ENCODE data around the gene RAB8A. TPM values are rescaled to one million over a fixed set of nuclear protein-coding genes. Genes with fewer than 3 reads are reported as not detected.
"Not testable (repeated sequence)": the region's sequence is repeated elsewhere in the genome, so short reads cannot be mapped to it uniquely, and the experiment has no call there.

The RAB8A gene
- total RNA-seq, 2 experiments from 2014 or later: 226 to 255 TPM

GRCh38 chr19:16153582-16154336 is 42.1 kb downstream of the RAB8A start:
- ChIA-PET POLR2A (interaction anchor here (2.4 kb wide), 1 partner anchor 10 kb away, joined by 7 read pairs; the partner anchor contains the start of gene HSH2D), CTCF (interaction anchor here (0.6 kb wide), 1 partner anchor 34 kb away, joined by 3 read pairs; no protein-coding TSS in a partner anchor)

- CTCF ChIA-PET: interaction anchor here (0.6 kb wide), 1 partner anchor 35 kb away, joined by 3 read pairs; no protein-coding TSS in a partner anchor
Observed at GRCh38 chr19:16154557-16154956, 42.9 kb downstream of the RAB8A start.

GRCh38 chr19:16155128-16155527 is 43.4 kb downstream of the RAB8A start:
- CTCF ChIA-PET: no interaction called here
- POLR2A ChIA-PET: interaction anchor here (2.4 kb wide), 1 partner anchor 11 kb away, joined by 7 read pairs; the partner anchor contains the start of gene HSH2D

More at GRCh38 chr19:16154557-16154956, 42.9 kb downstream of the RAB8A start:
- POLR2A ChIA-PET: interaction anchor here (2.4 kb wide), 1 partner anchor 10 kb away, joined by 7 read pairs; the partner anchor contains the start of gene HSH2D

GRCh38 chr19:16156904-16157303 is 45.2 kb downstream of the RAB8A start:
- POLR2A ChIA-PET: no interaction called here
- CTCF ChIA-PET: no interaction called here

GRCh38 chr19:16157601-16158000 is 45.9 kb downstream of the RAB8A start:
- CTCF ChIA-PET: interaction anchor here (1.0 kb wide), 1 partner anchor 95 kb away, joined by 3 read pairs; no protein-coding TSS in a partner anchor
- POLR2A ChIA-PET: no interaction called here

- POLR2A ChIA-PET: interaction anchor here (0.7 kb wide), 2 partner anchors 39 to 89 kb away, joined by 4 to 7 read pairs; no protein-coding TSS in a partner anchor
- CTCF ChIA-PET: interaction anchor here (0.7 kb wide), 3 partner anchors 36 to 1042 kb away, joined by 3 to 4 read pairs (median 3); no protein-coding TSS in a partner anchor
Observed at GRCh38 chr19:16159655-16160054, 48.0 kb downstream of the RAB8A start.

- CTCF ChIA-PET: interaction anchor here (0.7 kb wide), 1 partner anchor 340 kb away, joined by 4 read pairs; no protein-coding TSS in a partner anchor
- POLR2A ChIA-PET: interaction anchor here (0.7 kb wide), 1 partner anchor 45 kb away, joined by 6 read pairs; no protein-coding TSS in a partner anchor
Observed at GRCh38 chr19:16160445-16160942, 48.8 kb downstream of the RAB8A start.

- ChIA-PET CTCF (interaction anchor here (1.4 kb wide), 1 partner anchor 50 kb away, joined by 6 read pairs; no protein-coding TSS in a partner anchor), POLR2A (interaction anchor here (0.5 to 0.6 kb wide), 2 partner anchors 16 to 85 kb away, joined by 5 to 8 read pairs; partner anchors contain the start of gene TPM4)
Observed at GRCh38 chr19:16160943-16161560, 49.4 kb downstream of the RAB8A start.

GRCh38 chr19:16161840-16162239 is 50.2 kb downstream of the RAB8A start:
- ChIA-PET CTCF (interaction anchor here (1.0 to 1.4 kb wide), 3 partner anchors 22 to 51 kb away, joined by 3 to 6 read pairs (median 3); no protein-coding TSS in a partner anchor), POLR2A (interaction anchor here (0.6 to 0.7 kb wide), 2 partner anchors 9 to 86 kb away, joined by 5 to 7 read pairs; partner anchors contain the start of gene TPM4)

- CTCF ChIA-PET: interaction anchor here (0.7 to 1.2 kb wide), 2 partner anchors 18 to 20 kb away, joined by 3 read pairs; no protein-coding TSS in a partner anchor
- POLR2A ChIA-PET: no interaction called here
Observed at GRCh38 chr19:16164222-16164890, 52.7 kb downstream of the RAB8A start.

GRCh38 chr19:16166417-16166816 is 54.7 kb downstream of the RAB8A start:
- POLR2A ChIA-PET: no interaction called here
- CTCF ChIA-PET: no interaction called here

GRCh38 chr19:16167055-16167454 is 55.4 kb downstream of the RAB8A start:
- CTCF ChIA-PET: no interaction called here
- POLR2A ChIA-PET: no interaction called here

- ChIA-PET CTCF (interaction anchor here (0.5 kb wide), 1 partner anchor 77 kb away, joined by 3 read pairs; no protein-coding TSS in a partner anchor), POLR2A (no interaction called here)
Observed at GRCh38 chr19:16168465-16169081, 56.9 kb downstream of the RAB8A start.

GRCh38 chr19:16170134-16170533 is 58.4 kb downstream of the RAB8A start:
- POLR2A ChIA-PET: no interaction called here

GRCh38 chr19:16175954-16176353 is 64.3 kb downstream of the RAB8A start:
- ChIA-PET POLR2A (interaction anchor here (0.6 kb wide), 1 partner anchor 25 kb away, joined by 4 read pairs; no protein-coding TSS in a partner anchor), CTCF (no interaction called here)

More at GRCh38 chr19:16170134-16170533, 58.4 kb downstream of the RAB8A start:
- CTCF ChIA-PET: interaction anchor here (1.0 kb wide), 1 partner anchor 128 kb away, joined by 3 read pairs; no protein-coding TSS in a partner anchor

GRCh38 chr19:16178866-16179265 is 67.2 kb downstream of the RAB8A start:
- POLR2A ChIA-PET, CTCF ChIA-PET: not testable (repeated sequence)

GRCh38 chr19:16180611-16181010 is 68.9 kb downstream of the RAB8A start:
- CTCF ChIA-PET: interaction anchor here (0.7 to 2.1 kb wide), 4 partner anchors 37 to 192 kb away, joined by 3 to 8 read pairs (median 4); partner anchors contain the start of genes HSH2D and RAB8A

More at GRCh38 chr19:16180611-16181010, 68.9 kb downstream of the RAB8A start:
- POLR2A ChIA-PET: no interaction called here
